IMR-90 (cell line): Measurements from ENCODE around the gene NAV2. TPM values are rescaled to one million over a fixed set of nuclear protein-coding genes. Genes with fewer than 3 reads are reported as not detected.

Experiments used
- ATAC-seq: fragments of 200-7000 bp; cut with Tn5 transposase; 2 replicates; pipeline ENCODE4 v1.9.1; 2020; ENCODE audit warnings: low read depth, mild to moderate bottlenecking, moderate library complexity
- BruUV-seq: library from RNA; stranded (reverse); fragments of 400-500 nt; replicated peaks from 2 replicates; lab custom pipeline; 2021; lab: Mats Ljungman, UMichigan
- CTCF ChIA-PET: fragments of 300-600 bp; formaldehyde crosslinking; extraction: SDS; loops from one replicate; lab custom pipeline; 2021; ENCODE audit warnings: antibody characterized with exemption; lab: Yijun Ruan, JAX
- POLR2A ChIA-PET: fragments of 300-600 bp; sonication (Branson Sonifier 250); formaldehyde crosslinking; loops from one replicate; lab custom pipeline; 2022; ENCODE audit warnings: antibody characterized with exemption; ENCODE audit not compliant: unreplicated experiment; lab: Charles Lee
- DNase-seq: peaks from one replicate; pipeline ENCODE4 v3.0.0; 2013
- H2AFZ ChIP-seq: replicated peaks from 2 replicates; pipeline ENCODE3; 2013; ENCODE audit warnings: low read length, mild to moderate bottlenecking; ENCODE audit not compliant: poor library complexity
- H2AK5ac ChIP-seq: 2 replicates; pipeline ENCODE4 v1.6.1; 2013; ENCODE audit warnings: low read depth, low read length, inconsistent platforms
- H2AK9ac ChIP-seq: replicated peaks from 2 replicates; pipeline ENCODE3; 2013; ENCODE audit warnings: mild to moderate bottlenecking, low read depth, low read length, moderate library complexity; ENCODE audit not compliant: poor library complexity
- H2BK120ac ChIP-seq: 2 replicates; pipeline ENCODE4 v1.6.1; 2013; ENCODE audit warnings: low read depth, low read length, inconsistent platforms
- H2BK15ac ChIP-seq: 3 replicates; pipeline ENCODE4 v1.6.1; 2013; ENCODE audit warnings: low read depth, low read length, inconsistent platforms
- H2BK20ac ChIP-seq: 2 replicates; pipeline ENCODE4 v1.6.1; 2013; ENCODE audit warnings: low read depth, mild to moderate bottlenecking, inconsistent platforms, low read length, moderate library complexity
- H2BK5ac ChIP-seq: 2 replicates; pipeline ENCODE4 v1.6.1; 2013; ENCODE audit warnings: mild to moderate bottlenecking, low read depth, low read length, inconsistent platforms; ENCODE audit not compliant: poor library complexity, severe bottlenecking
- H3K14ac ChIP-seq: replicated peaks from 2 replicates; pipeline ENCODE4 v1.6.1; 2013; ENCODE audit warnings: low read depth, low read length, inconsistent platforms
- H3K18ac ChIP-seq: 2 replicates; pipeline ENCODE4 v1.6.1; 2013; ENCODE audit warnings: low read depth, low read length, control low read depth
- H3K23ac ChIP-seq: 2 replicates; pipeline ENCODE4 v1.6.1; 2013; ENCODE audit warnings: low read depth, low read length, inconsistent platforms
- H3K27ac ChIP-seq: 2 replicates; pipeline ENCODE4 v1.5.1; 2013; ENCODE audit warnings: mild to moderate bottlenecking, control low read depth, low read length; ENCODE audit not compliant: insufficient read depth
- H3K27me3 ChIP-seq: 2 replicates; pipeline ENCODE4 v1.6.1; 2013; ENCODE audit warnings: low read length; ENCODE audit not compliant: control insufficient read depth, insufficient read depth
- H3K36me3 ChIP-seq: 2 replicates; pipeline ENCODE4 v1.6.1; 2013; ENCODE audit warnings: low read length, mixed read lengths; ENCODE audit not compliant: control insufficient read depth, insufficient read depth
- H3K4ac ChIP-seq: 2 replicates; pipeline ENCODE4 v1.6.1; 2013; ENCODE audit warnings: low read depth, low read length, inconsistent platforms
- H3K4me1 ChIP-seq: 2 replicates; pipeline ENCODE4 v1.6.1; 2013; ENCODE audit warnings: low read length, mixed read lengths; ENCODE audit not compliant: control insufficient read depth, insufficient read depth
- H3K4me2 ChIP-seq: 2 replicates; pipeline ENCODE4 v1.6.1; 2013; ENCODE audit warnings: low read depth, mild to moderate bottlenecking, control low read depth, low read length, moderate library complexity
- H3K4me3 ChIP-seq: 2 replicates; pipeline ENCODE4 v1.5.1; 2013; ENCODE audit warnings: low read depth, mild to moderate bottlenecking, control low read depth, low read length, moderate library complexity; ENCODE audit not compliant: insufficient read depth
- H3K56ac ChIP-seq: 2 replicates; pipeline ENCODE4 v1.6.1; 2013; ENCODE audit warnings: low read length, inconsistent platforms; ENCODE audit not compliant: insufficient read depth; ENCODE audit errors: extremely low read depth
- H3K79me1 ChIP-seq, 2 experiments: 2 replicates each; pipeline ENCODE4 v1.6.1; 2013; ENCODE audit warnings: low read length in 2 of 2, inconsistent platforms in 1 of 2, low read depth in 1 of 2
- H3K9ac ChIP-seq: 2 replicates; pipeline ENCODE4 v1.6.1; 2013; ENCODE audit warnings: low read depth, low read length, control low read depth
- H3K9me1 ChIP-seq: 2 replicates; pipeline ENCODE4 v1.6.1; 2013; ENCODE audit warnings: low read length, inconsistent platforms; ENCODE audit not compliant: insufficient read depth
- H3K9me3 ChIP-seq: 2 replicates; pipeline ENCODE4 v1.6.1; 2013; ENCODE audit warnings: low read length; ENCODE audit not compliant: control insufficient read depth, insufficient read depth
- H4K20me1 ChIP-seq: 2 replicates; pipeline ENCODE4 v1.6.1; 2013; ENCODE audit warnings: low read length, inconsistent platforms; ENCODE audit not compliant: insufficient read depth
- H4K5ac ChIP-seq: 2 replicates; pipeline ENCODE4 v1.6.1; 2013; ENCODE audit warnings: mild to moderate bottlenecking, low read depth, low read length, control low read depth
- H4K8ac ChIP-seq, 2 experiments: 2 replicates each; pipeline ENCODE4 v1.6.1; 2013; ENCODE audit warnings: low read depth in 2 of 2, low read length in 2 of 2, control low read depth in 1 of 2, inconsistent platforms in 1 of 2
- H4K91ac ChIP-seq: 2 replicates; pipeline ENCODE4 v1.6.1; 2013; ENCODE audit warnings: low read depth, low read length, inconsistent platforms; ENCODE audit not compliant: insufficient read depth
- BHLHE40 ChIP-seq: fragments of 150-350 bp; IDR thresholded peaks from 2 replicates; pipeline ENCODE4 v1.6.1; 2016; ENCODE audit warnings: mild to moderate bottlenecking, low read depth, low read length
- CEBPB ChIP-seq: IDR thresholded peaks from 2 replicates; pipeline ENCODE4 v1.6.1; 2012; ENCODE audit warnings: low read depth, low read length, improper control_type of control experiment
- CHD1 ChIP-seq: IDR thresholded peaks from 2 replicates; pipeline ENCODE4 v1.6.1; 2012; ENCODE audit warnings: low read depth, low read length, improper control_type of control experiment
- CTCF ChIP-seq: conservative IDR thresholded peaks from 2 replicates; pipeline ENCODE4 v1.5.1; 2012; ENCODE audit warnings: mild to moderate bottlenecking, low read depth, low read length, improper control_type of control experiment
- ELK1 ChIP-seq: fragments of 150-350 bp; IDR thresholded peaks from 2 replicates; pipeline ENCODE4 v1.6.1; 2016; ENCODE audit warnings: low read depth, mild to moderate bottlenecking, low read length, moderate library complexity, borderline replicate concordance
- FOS ChIP-seq: fragments of 150-350 bp; IDR thresholded peaks from 2 replicates; pipeline ENCODE4 v1.6.1; 2016; ENCODE audit warnings: low read depth, low read length
- MAFK ChIP-seq: IDR thresholded peaks from 2 replicates; pipeline ENCODE4 v1.6.1; 2012; ENCODE audit warnings: low read depth, low read length, improper control_type of control experiment
- MAZ ChIP-seq: IDR thresholded peaks from 2 replicates; pipeline ENCODE4 v1.6.1; 2012; ENCODE audit warnings: low read depth, mild to moderate bottlenecking, low read length, improper control_type of control experiment, moderate library complexity, borderline replicate concordance
- MXI1 ChIP-seq: IDR thresholded peaks from 2 replicates; pipeline ENCODE4 v1.6.1; 2012; ENCODE audit warnings: low read depth, mild to moderate bottlenecking, low read length, moderate library complexity, borderline replicate concordance
- NFE2L2 ChIP-seq: fragments of 150-350 bp; IDR thresholded peaks from 2 replicates; pipeline ENCODE4 v1.6.1; 2016; ENCODE audit warnings: low read depth, mild to moderate bottlenecking, low read length
- POLR2A ChIP-seq: IDR thresholded peaks from 2 replicates; pipeline ENCODE4 v1.6.1; 2012; ENCODE audit warnings: mild to moderate bottlenecking, low read depth, low read length
- RAD21 ChIP-seq: IDR thresholded peaks from 2 replicates; pipeline ENCODE4 v1.6.1; 2012; ENCODE audit warnings: low read length, improper control_type of control experiment
- RCOR1 ChIP-seq: IDR thresholded peaks from 2 replicates; pipeline ENCODE4 v1.6.1; 2012; ENCODE audit warnings: mild to moderate bottlenecking, low read length, improper control_type of control experiment; ENCODE audit not compliant: insufficient replicate concordance
- RFX5 ChIP-seq: IDR thresholded peaks from 2 replicates; pipeline ENCODE4 v1.8.0; 2012; ENCODE audit warnings: low read depth, mild to moderate bottlenecking, low read length, moderate library complexity
- SMC3 ChIP-seq: fragments of 150-350 bp; IDR thresholded peaks from 2 replicates; pipeline ENCODE4 v1.6.1; 2016; ENCODE audit warnings: low read depth, mild to moderate bottlenecking, antibody characterized with exemption, low read length, moderate library complexity
- USF2 ChIP-seq: fragments of 150-350 bp; IDR thresholded peaks from 2 replicates; pipeline ENCODE4 v1.6.1; 2017; ENCODE audit warnings: mild to moderate bottlenecking, antibody characterized with exemption, low read length, low read depth
- WGBS, 2 experiments: methylation state at CpG; one replicate each; pipeline versions ENCODE4 v1.1.5 to v1.1.7; 2013; ENCODE audit warnings: missing lambda C conversion rate in 2 of 2; ENCODE audit not compliant: insufficient read length in 1 of 2; ENCODE audit errors: extremely low coverage in 2 of 2; 5-methylcytosine and 5-hydroxymethylcytosine counted together
- dilution Hi-C: fragments of 300-500 bp; cut with HindIII; formaldehyde crosslinking; loops from one replicate; pipeline ENCODE4 v1.14.3; 2018; ENCODE audit warnings: low sequenced_read_pairs; ENCODE audit not compliant: unreplicated experiment
- in situ Hi-C: fragments of 300-500 bp; cut with MboI; formaldehyde crosslinking; loops from 3 replicates; pipeline ENCODE4 v1.14.3; 2019; ENCODE audit warnings: low sequenced_read_pairs, inconsistent platforms, mixed read lengths
- intact Hi-C: fragments of 100-400 bp; cut with micrococcal nuclease; formaldehyde crosslinking; loops from 2 replicates; pipeline ENCODE4 v1.10.0; 2022
- polyA plus RNA-seq, 3 experiments: library from polyadenylated mRNA; depleted of rRNA; stranded (reverse); fragments of >200 nt; gene quantifications; 2 replicates each; pipeline ENCODE4 v1.2.3, GENCODE V29; 2012; ENCODE audit warnings: low replicate concordance in 1 of 3
- total RNA-seq: library from RNA; depleted of rRNA; stranded (reverse); fragments of >200 nt; gene quantifications from 2 replicates; pipeline ENCODE4 v1.2.3, GENCODE V29; 2012

The NAV2 gene
- total and polyA plus RNA-seq, 2 of the 4 experiments (the other 2 are of a cell fraction): 4.5 to 12.6 TPM

- ChIA-PET POLR2A (no interaction called here), CTCF (no interaction called here)
- H3K23ac ChIP-seq: no peak overlapping the region
- H2BK120ac ChIP-seq: no peak overlapping the region
- H3K9ac ChIP-seq: no peak overlapping the region
- H4K8ac ChIP-seq: no peak overlapping the region
- H2AK5ac ChIP-seq: no peak overlapping the region
- no peak overlapping the region for H2AFZ ChIP-seq
- peaks cover 30% of the 10 kb centered on the region for H3K4me1 ChIP-seq
- H2BK20ac ChIP-seq: no peak overlapping the region
- H3K4me2 ChIP-seq: no peak overlapping the region
- no peak overlapping the region for H4K5ac ChIP-seq
- 88% methylated on average over 1 of the region's 1 CpG; no CpG with 5 or more reads in 1 of the 2 experiments for WGBS, 2 experiments
- TF ChIP-seq RCOR1 (no peak), CHD1 (no peak), ELK1 (no peak), MAFK (no peak), CEBPB (no peak), MXI1 (no peak), CTCF (no peak), POLR2A (no peak), MAZ (no peak), RFX5 (no peak), USF2 (no peak), RAD21 (no peak), FOS (no peak), BHLHE40 (no peak), SMC3 (no peak), NFE2L2 (no peak)
- no peak overlapping the region for H2BK15ac ChIP-seq
- H3K18ac ChIP-seq: no peak overlapping the region
- peaks cover 3% of the 10 kb centered on the region; the same call in 1 of the 2 replicates for H3K36me3 ChIP-seq
- no peak overlapping the region for H2AK9ac ChIP-seq
- DNase-seq (no peak), ATAC-seq (no peak)
- intact Hi-C loops: no loop called here
- peaks cover 20% of the 10 kb centered on the region for H3K9me1 ChIP-seq
- no peak overlapping the region for H3K4me3 ChIP-seq
- no peak overlapping the region for H3K56ac ChIP-seq
- no peaks in the 10 kb centered on the region for H3K9me3 ChIP-seq
- no peak overlapping the region for H2BK5ac ChIP-seq
- H4K20me1 ChIP-seq: peaks cover 8% of the 10 kb centered on the region
- in situ Hi-C loops: no loop called here
- H3K79me1 ChIP-seq: peaks cover 56 to 83% of the 10 kb centered on the region in 2 experiments
- dilution Hi-C loops: no loop called here
- no peak overlapping the region for H3K4ac ChIP-seq
- no peaks in the 10 kb centered on the region for H3K27me3 ChIP-seq
- BruUV-seq: no TSS peak
- H3K27ac ChIP-seq: no peak overlapping the region
- H4K91ac ChIP-seq: no peak overlapping the region
- H3K14ac ChIP-seq: no peak overlapping the region
These were observed 7.3 kb downstream of the NAV2 start for GRCh38 chr11:19719960-19720359.
